ENCODE data around the gene SNX25.

Gene SNX25

DNA sequence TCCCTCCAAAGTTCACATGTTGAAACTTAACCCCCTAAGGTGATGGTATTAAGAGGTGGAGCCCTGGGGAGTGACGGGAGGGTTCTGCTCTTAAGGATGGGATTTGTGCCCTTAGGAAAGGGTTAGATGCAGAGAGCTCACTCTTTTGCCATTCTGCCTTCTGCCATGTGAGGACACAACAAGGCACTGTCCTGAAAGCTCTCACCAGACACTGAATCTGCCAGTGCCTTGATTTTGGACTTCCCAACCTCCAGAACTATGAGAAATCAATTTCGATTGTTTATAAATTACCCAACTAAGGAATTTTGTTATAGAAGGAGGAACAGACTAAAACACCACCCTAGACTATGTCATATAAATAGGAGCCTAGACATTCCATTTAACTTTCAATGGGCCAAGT lies 174.7 kb downstream of the SNX25 start:
- TF ChIP-seq RAD21 (IDR thresholded peaks at IDR 0.05; ENCODE audit: low read depth) (no peak), ZBTB7A (IDR thresholded peaks at IDR 0.05; ENCODE audit: low read depth) (no peak), EGR1 (IDR thresholded peaks at IDR 0.05) (no peak), NFIC (IDR thresholded peaks at IDR 0.05) (no peak), CEBPB (IDR thresholded peaks at IDR 0.05) (no peak), EP300 (IDR thresholded peaks at IDR 0.05; ENCODE audit: borderline replicate concordance) (no peak), YY1 (IDR thresholded peaks at IDR 0.05; ENCODE audit: low read depth) (no peak), TAF1 (IDR thresholded peaks at IDR 0.05; ENCODE audit: low read depth) (no peak), FOXM1 (IDR thresholded peaks at IDR 0.05; ENCODE audit: borderline replicate concordance, low read depth) (no peak)
- TF ChIP-seq, protein P1, sequence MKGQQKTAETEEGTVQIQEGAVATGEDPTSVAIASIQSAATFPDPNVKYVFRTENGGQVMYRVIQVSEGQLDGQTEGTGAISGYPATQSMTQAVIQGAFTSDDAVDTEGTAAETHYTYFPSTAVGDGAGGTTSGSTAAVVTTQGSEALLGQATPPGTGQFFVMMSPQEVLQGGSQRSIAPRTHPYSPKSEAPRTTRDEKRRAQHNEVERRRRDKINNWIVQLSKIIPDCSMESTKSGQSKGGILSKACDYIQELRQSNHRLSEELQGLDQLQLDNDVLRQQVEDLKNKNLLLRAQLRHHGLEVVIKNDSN (IDR thresholded peaks at IDR 0.05) = no peak

DNA sequence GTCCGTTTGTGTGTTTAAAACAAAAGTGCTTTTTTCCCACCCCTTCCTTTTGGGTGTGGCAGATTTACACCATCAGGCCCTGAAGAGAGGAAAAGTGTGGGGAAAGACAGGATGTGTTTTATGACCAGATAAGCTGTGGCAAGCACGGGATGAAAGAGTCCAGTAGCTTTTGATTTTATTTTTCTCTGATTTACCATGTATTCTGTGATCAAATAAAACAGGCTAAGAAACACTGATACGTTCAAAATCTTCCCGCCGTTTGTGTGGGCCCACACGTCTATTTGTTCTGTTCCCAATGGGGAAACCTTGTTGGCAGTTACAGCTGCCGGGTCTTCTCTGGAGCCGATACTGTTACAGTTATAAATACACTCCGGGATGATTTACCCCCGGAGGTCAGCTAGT lies 175.5 kb downstream of the SNX25 start:
- no peak for TF ChIP-seq CEBPB (IDR thresholded peaks at IDR 0.05)
- no peak for TF ChIP-seq YY1 (IDR thresholded peaks at IDR 0.05; ENCODE audit: low read depth)
- TF ChIP-seq, protein P1 (IDR thresholded peaks at IDR 0.05) = no peak
- TF ChIP-seq TEAD4 (IDR thresholded peaks at IDR 0.05) = no peak
- TF ChIP-seq RAD21 (IDR thresholded peaks at IDR 0.05; ENCODE audit: low read depth) = no peak
- no peak for TF ChIP-seq EP300 (IDR thresholded peaks at IDR 0.05; ENCODE audit: borderline replicate concordance)
- TF ChIP-seq CREB1 (IDR thresholded peaks at IDR 0.05; ENCODE audit: low read depth) = no peak
- TF ChIP-seq FOXM1 (IDR thresholded peaks at IDR 0.05; ENCODE audit: borderline replicate concordance, low read depth) = no peak
- TF ChIP-seq TCF12 (IDR thresholded peaks at IDR 0.05; ENCODE audit: low read depth) = no peak
- TF ChIP-seq NFIC (IDR thresholded peaks at IDR 0.05) = no peak
- TF ChIP-seq, protein P2, sequence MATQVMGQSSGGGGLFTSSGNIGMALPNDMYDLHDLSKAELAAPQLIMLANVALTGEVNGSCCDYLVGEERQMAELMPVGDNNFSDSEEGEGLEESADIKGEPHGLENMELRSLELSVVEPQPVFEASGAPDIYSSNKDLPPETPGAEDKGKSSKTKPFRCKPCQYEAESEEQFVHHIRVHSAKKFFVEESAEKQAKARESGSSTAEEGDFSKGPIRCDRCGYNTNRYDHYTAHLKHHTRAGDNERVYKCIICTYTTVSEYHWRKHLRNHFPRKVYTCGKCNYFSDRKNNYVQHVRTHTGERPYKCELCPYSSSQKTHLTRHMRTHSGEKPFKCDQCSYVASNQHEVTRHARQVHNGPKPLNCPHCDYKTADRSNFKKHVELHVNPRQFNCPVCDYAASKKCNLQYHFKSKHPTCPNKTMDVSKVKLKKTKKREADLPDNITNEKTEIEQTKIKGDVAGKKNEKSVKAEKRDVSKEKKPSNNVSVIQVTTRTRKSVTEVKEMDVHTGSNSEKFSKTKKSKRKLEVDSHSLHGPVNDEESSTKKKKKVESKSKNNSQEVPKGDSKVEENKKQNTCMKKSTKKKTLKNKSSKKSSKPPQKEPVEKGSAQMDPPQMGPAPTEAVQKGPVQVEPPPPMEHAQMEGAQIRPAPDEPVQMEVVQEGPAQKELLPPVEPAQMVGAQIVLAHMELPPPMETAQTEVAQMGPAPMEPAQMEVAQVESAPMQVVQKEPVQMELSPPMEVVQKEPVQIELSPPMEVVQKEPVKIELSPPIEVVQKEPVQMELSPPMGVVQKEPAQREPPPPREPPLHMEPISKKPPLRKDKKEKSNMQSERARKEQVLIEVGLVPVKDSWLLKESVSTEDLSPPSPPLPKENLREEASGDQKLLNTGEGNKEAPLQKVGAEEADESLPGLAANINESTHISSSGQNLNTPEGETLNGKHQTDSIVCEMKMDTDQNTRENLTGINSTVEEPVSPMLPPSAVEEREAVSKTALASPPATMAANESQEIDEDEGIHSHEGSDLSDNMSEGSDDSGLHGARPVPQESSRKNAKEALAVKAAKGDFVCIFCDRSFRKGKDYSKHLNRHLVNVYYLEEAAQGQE (IDR thresholded peaks at IDR 0.05; ENCODE audit: low read depth) = no peak
- TF ChIP-seq, protein P3, sequence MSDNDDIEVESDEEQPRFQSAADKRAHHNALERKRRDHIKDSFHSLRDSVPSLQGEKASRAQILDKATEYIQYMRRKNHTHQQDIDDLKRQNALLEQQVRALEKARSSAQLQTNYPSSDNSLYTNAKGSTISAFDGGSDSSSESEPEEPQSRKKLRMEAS (IDR thresholded peaks at IDR 0.05) = no peak

DNA sequence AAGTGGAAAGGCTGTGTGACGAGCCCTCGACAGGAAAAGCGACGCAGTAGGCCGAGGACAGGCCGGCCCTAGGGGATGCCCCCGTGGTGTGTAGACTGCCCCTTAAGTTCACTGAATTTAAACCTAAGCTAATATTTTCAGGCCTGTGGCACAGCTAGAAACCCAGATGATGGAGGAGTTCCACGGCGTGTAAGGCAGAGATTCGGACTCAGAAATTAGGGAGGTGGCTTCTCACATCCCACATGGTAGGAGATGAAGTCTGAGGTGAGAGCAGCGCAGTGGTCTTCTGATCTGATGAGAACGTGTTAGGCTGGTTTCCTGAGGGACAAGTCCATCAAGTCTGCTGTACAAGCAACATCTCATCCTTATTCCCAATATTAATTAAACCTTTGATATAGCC lies 178.6 kb downstream of the SNX25 start:
- TF ChIP-seq, protein P3 (IDR thresholded peaks at IDR 0.05) = no peak
- TF ChIP-seq CEBPB (IDR thresholded peaks at IDR 0.05) (no peak), TAF1 (IDR thresholded peaks at IDR 0.05; ENCODE audit: low read depth) (no peak), EGR1 (IDR thresholded peaks at IDR 0.05) (no peak), ZBTB7A (IDR thresholded peaks at IDR 0.05; ENCODE audit: low read depth) (no peak), EP300 (IDR thresholded peaks at IDR 0.05; ENCODE audit: borderline replicate concordance) (no peak), RAD21 (IDR thresholded peaks at IDR 0.05; ENCODE audit: low read depth) (no peak)
- TF ChIP-seq, protein P2 (IDR thresholded peaks at IDR 0.05; ENCODE audit: low read depth) = no peak
- TF ChIP-seq, protein P1 (IDR thresholded peaks at IDR 0.05) = no peak

DNA sequence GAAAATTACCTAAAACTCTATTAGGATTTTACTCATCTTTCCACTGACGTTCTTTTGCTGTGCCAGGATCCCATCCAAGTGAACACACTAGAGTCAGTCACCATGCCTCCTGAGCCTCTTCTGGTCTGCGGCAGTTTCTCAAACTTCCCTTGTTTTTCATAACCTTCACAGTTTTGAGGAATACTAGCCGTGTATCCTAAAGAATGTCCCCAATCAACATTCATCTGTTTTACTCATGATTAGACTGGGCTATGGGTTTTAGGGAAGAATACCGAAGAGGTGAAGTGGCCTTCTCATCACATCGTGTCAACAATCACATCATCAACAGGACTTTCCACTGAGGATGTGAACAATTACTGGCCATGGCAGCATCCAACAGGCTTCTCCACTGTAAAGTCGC lies 181.5 kb downstream of the SNX25 start:
- TF ChIP-seq EGR1 (IDR thresholded peaks at IDR 0.05) (no peak), CEBPB (IDR thresholded peaks at IDR 0.05) (no peak), ZBTB7A (IDR thresholded peaks at IDR 0.05; ENCODE audit: low read depth) (no peak), RAD21 (IDR thresholded peaks at IDR 0.05; ENCODE audit: low read depth) (no peak), EP300 (IDR thresholded peaks at IDR 0.05; ENCODE audit: borderline replicate concordance) (no peak), NFIC (IDR thresholded peaks at IDR 0.05) (no peak), FOXM1 (IDR thresholded peaks at IDR 0.05; ENCODE audit: borderline replicate concordance, low read depth) (no peak), TEAD4 (IDR thresholded peaks at IDR 0.05) (no peak), YY1 (IDR thresholded peaks at IDR 0.05; ENCODE audit: low read depth) (no peak), CREB1 (IDR thresholded peaks at IDR 0.05; ENCODE audit: low read depth) (no peak), TAF1 (IDR thresholded peaks at IDR 0.05; ENCODE audit: low read depth) (no peak)
- TF ChIP-seq, protein P1 (IDR thresholded peaks at IDR 0.05) = no peak
- TF ChIP-seq, protein P3 (IDR thresholded peaks at IDR 0.05) = no peak
- TF ChIP-seq, protein P2 (IDR thresholded peaks at IDR 0.05; ENCODE audit: low read depth) = no peak

Measured in Ishikawa (cell line).